ENCODE measurements around the gene CALML5.

DNA sequence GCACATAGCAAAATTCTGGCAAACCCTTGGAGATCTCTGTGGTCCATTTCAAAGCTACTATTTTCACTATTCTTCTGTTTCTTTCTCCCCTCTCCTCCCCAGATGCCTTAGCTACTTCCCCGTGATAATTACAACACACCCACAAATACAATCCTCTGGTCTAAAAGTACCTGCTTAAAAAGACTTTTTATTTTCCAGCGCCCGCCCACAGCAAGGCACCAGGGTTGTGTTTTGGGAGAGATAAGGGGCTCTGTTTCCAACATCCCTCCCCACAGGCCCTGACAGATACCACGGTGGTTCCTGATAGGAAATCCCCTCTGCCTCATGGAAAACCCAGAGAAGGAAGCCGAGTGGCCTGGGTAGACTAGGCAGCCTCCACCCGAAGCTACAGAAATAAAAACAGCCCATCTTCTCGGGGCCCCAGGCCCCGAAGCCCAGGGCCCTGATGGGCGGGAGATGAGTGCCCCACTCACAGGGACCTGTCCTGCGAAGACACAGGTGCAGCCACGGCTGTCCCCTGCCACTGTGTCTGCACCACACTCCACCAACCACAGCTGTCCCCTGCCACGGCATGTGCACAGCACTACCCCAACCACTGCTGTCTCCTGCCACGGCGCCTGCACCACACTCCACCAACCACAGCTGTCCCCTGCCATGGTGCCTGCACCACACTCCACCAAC, 19.7 kb downstream of the CALML5 start:
- TF ChIP-seq, protein P1, sequence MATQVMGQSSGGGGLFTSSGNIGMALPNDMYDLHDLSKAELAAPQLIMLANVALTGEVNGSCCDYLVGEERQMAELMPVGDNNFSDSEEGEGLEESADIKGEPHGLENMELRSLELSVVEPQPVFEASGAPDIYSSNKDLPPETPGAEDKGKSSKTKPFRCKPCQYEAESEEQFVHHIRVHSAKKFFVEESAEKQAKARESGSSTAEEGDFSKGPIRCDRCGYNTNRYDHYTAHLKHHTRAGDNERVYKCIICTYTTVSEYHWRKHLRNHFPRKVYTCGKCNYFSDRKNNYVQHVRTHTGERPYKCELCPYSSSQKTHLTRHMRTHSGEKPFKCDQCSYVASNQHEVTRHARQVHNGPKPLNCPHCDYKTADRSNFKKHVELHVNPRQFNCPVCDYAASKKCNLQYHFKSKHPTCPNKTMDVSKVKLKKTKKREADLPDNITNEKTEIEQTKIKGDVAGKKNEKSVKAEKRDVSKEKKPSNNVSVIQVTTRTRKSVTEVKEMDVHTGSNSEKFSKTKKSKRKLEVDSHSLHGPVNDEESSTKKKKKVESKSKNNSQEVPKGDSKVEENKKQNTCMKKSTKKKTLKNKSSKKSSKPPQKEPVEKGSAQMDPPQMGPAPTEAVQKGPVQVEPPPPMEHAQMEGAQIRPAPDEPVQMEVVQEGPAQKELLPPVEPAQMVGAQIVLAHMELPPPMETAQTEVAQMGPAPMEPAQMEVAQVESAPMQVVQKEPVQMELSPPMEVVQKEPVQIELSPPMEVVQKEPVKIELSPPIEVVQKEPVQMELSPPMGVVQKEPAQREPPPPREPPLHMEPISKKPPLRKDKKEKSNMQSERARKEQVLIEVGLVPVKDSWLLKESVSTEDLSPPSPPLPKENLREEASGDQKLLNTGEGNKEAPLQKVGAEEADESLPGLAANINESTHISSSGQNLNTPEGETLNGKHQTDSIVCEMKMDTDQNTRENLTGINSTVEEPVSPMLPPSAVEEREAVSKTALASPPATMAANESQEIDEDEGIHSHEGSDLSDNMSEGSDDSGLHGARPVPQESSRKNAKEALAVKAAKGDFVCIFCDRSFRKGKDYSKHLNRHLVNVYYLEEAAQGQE (IDR thresholded peaks at IDR 0.05; ENCODE audit: low read depth): no peak
- TF ChIP-seq TAF1 (IDR thresholded peaks at IDR 0.05; ENCODE audit: low read depth): no peak
- TF ChIP-seq YY1 (IDR thresholded peaks at IDR 0.05; ENCODE audit: low read depth): no peak
- no peak for TF ChIP-seq TCF12 (IDR thresholded peaks at IDR 0.05; ENCODE audit: low read depth)
- no peak for TF ChIP-seq CREB1 (IDR thresholded peaks at IDR 0.05; ENCODE audit: low read depth)
